Keratinocyte (primary cell): ENCODE data around the gene SMARCA5.

ENCODE experiments used
- CTCF ChIP-seq, 3 experiments: IDR thresholded peaks in 1 of 3; conservative IDR thresholded peaks in 1 of 3; optimal IDR thresholded peaks in 1 of 3; 2 replicates in 2 of 3; 3 replicates in 1 of 3; pipeline versions ENCODE3 to v1.5.1; 2011; ENCODE audit warnings: low read length in 3 of 3, mild to moderate bottlenecking in 3 of 3, moderate library complexity in 2 of 3, control low read depth in 1 of 3, inconsistent platforms in 1 of 3; ENCODE audit not compliant: insufficient read depth in 2 of 3; ENCODE audit errors: extremely low read depth in 1 of 3
- EZH2 ChIP-seq: IDR thresholded peaks from one replicate; pipeline ENCODE4 v1.6.1; 2012; ENCODE audit warnings: inconsistent platforms, mild to moderate bottlenecking, low read length, moderate library complexity

- no peak for TF ChIP-seq CTCF (optimal IDR thresholded peaks at IDR 0.05 in 1 of 3, IDR thresholded peaks at IDR 0.05 in 1 of 3, conservative IDR thresholded peaks at IDR 0.05 in 1 of 3; ENCODE audit: extremely low read depth in 1 of 3, insufficient read depth in 2 of 3, low read length in 3 of 3)
- TF ChIP-seq EZH2: no peak
These were observed 1.6 kb upstream of the SMARCA5 start for GRCh38 chr4:143511906-143512305.
